PFSK-1 (cell line): ENCODE measurements around the gene PAWR.
A peak's percentile ranks its signal among the peaks of the same experiment; 100 is the strongest.

Source experiments
- FOXP2 ChIP-seq: optimal IDR thresholded peaks from 2 replicates; pipeline ENCODE3; 2011; ENCODE audit warnings: borderline replicate concordance, control low read depth, inconsistent platforms; ENCODE audit not compliant: insufficient read depth; ENCODE audit errors: extremely low read length, extremely low read depth
- POLR2AphosphoS5 ChIP-seq: IDR thresholded peaks from 2 replicates; pipeline ENCODE4 v1.6.1; 2012; ENCODE audit warnings: low read depth, mild to moderate bottlenecking, control low read depth, low read length, moderate library complexity
- REST ChIP-seq, 2 experiments: IDR thresholded peaks; 2 replicates each; pipeline versions ENCODE4 v1.6.1 to v1.8.0; 2011 to 2012; ENCODE audit warnings: low read depth in 2 of 2, low read length in 2 of 2, control low read depth in 1 of 2, inconsistent platforms in 1 of 2, mild to moderate bottlenecking in 1 of 2, moderate library complexity in 1 of 2; ENCODE audit not compliant: insufficient read depth in 1 of 2
- SIN3A ChIP-seq: IDR thresholded peaks from 2 replicates; pipeline ENCODE4 v1.6.1; 2012; ENCODE audit warnings: mild to moderate bottlenecking, low read length, moderate library complexity, borderline replicate concordance; ENCODE audit not compliant: insufficient read depth
- TAF1 ChIP-seq: IDR thresholded peaks from 2 replicates; pipeline ENCODE4 v1.6.1; 2012; ENCODE audit warnings: low read length, control low read depth, borderline replicate concordance; ENCODE audit not compliant: insufficient read depth

PAWR gene

GRCh38 chr12:79706156-79706555, 15.4 kb upstream of the PAWR start:
- TF ChIP-seq FOXP2 = no peak
- no peak for TF ChIP-seq SIN3A
- no peak for TF ChIP-seq REST (IDR thresholded peaks at IDR 0.05; ENCODE audit: insufficient read depth in 1 of 2, low read depth in 2 of 2, low read length in 2 of 2)
- no peak for TF ChIP-seq POLR2AphosphoS5
- TF ChIP-seq TAF1 = no peak

DNA sequence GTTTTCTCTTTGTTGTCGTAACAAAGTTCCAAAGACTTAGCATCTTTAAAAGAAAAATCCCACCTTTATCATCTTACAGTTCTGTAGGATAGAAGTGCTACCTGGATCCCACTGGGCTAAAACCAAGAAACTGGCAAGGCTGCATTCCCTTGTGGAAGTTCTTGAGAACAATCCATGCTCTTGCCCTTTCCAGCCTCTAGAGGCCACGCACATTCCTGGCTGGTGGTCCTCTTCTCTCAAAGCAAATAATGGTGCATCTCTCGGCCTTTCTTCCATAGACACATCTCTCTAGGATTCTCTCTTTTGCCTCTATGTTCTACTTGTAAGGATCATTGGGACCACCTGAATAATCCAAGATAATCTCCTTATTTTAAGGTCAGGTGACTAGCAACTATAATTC, 8.2 kb upstream of the PAWR start:
- TF ChIP-seq TAF1 = no peak

DNA sequence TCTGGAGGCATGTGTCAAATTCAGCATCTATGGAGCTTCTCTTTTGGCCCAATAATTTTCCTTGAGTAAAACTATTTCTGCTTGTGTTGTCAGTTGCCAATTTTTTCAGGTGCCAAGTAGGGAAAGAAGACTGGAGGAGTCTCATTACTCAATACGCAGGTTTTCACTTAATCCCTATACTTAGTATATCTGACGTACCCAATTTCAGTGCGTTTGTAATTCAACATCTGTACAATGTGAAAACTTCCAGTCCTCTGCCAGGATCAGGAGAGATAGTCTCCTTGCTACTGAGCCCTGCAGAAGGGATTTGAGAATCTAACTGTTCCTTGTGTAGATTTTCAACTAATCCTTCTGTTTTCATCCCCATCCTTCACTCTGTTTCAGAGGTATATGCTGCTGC, 5.7 kb upstream of the PAWR start:
- TF ChIP-seq FOXP2 = no peak
- TF ChIP-seq POLR2AphosphoS5 = no peak
- no peak for TF ChIP-seq REST (IDR thresholded peaks at IDR 0.05; ENCODE audit: insufficient read depth in 1 of 2, low read depth in 2 of 2, low read length in 2 of 2)

DNA sequence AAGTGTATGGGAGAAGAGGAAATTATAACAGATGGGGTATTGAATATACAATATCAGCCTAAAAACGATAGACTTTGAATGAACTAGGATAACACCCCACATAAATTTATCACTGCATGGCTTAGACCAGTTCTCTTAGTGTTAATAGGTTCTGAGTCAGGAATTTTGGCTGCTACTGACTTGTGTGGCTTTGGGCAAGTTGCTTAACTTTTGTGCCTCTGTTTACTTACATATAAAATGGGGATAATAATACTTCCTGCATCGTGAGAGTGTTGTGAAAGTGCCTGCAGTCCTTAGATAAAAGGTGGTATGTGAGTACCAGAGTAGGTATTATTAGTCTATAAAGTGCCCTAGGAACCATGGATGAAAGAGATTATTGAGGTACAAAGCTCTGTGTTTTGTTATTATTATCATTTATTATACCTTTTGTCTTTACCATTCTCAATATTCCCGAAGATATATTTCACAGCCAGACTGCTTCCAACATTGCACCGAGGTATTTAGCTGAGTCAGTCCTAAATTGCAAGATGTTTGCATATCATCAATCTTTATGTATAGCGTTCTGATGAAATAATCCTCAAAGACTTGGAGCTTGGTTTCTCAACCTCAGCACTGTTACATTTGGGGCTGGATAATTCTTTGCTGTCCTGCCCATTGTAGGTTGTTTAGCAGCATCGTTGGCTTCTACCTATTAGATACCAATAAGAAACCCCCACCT, 2.3 kb upstream of the PAWR start:
- TF ChIP-seq SIN3A = no peak

DNA sequence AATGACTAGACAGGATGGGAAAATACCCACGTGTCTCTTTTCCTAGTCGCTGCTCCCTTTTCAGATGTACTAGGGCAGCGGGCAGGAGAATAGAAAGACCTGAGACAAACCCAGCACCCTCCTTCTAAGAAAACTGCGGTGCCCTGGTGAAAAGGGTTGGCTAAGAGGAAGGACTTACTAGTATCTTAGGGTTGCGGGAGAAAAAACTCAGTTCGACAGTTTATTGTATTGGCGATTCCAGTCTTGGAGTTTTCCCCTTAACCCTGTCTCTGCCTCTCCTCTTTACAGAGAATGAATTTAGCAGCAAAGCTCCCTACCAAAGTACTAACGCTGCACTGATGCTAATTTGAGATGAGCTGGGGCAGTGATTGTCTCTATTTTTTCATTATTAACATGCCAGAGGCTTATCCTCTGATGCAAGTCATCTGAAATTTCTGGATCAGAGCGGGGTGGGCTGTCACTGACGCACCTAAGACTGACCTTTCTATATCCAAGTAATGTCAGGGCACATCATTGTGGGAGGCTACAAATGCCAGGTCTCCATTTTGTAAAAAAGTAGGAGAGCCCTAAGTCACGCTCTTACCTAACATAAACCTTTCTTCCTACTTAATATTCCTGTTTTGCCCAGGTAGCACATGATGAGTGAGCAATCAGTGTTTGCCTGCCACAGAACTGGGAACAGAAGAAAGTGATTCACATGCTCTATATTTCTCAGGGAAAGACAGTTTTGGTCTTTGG, 916 bp upstream of the PAWR start:
- TF ChIP-seq TAF1 = no peak
- TF ChIP-seq REST (IDR thresholded peaks at IDR 0.05; ENCODE audit: insufficient read depth in 1 of 2, low read depth in 2 of 2, low read length in 2 of 2) = no peak
- TF ChIP-seq POLR2AphosphoS5 = no peak
- no peak for TF ChIP-seq FOXP2
- no peak for TF ChIP-seq SIN3A

GRCh38 chr12:79690142-79690637, 574 bp downstream of the PAWR start:
- no peak for TF ChIP-seq REST (IDR thresholded peaks at IDR 0.05; ENCODE audit: insufficient read depth in 1 of 2, low read depth in 2 of 2, low read length in 2 of 2)
- TF ChIP-seq TAF1 = 0 out of 2 replicates have a peak, but pooled peaks have one; percentile 19
- TF ChIP-seq POLR2AphosphoS5 = no peak
